ENCODE results near the gene KLHDC4.
"Not testable (repeated sequence)": the region's sequence is repeated elsewhere in the genome, so short reads cannot be mapped to it uniquely, and the experiment has no call there.

The KLHDC4 gene

DNA sequence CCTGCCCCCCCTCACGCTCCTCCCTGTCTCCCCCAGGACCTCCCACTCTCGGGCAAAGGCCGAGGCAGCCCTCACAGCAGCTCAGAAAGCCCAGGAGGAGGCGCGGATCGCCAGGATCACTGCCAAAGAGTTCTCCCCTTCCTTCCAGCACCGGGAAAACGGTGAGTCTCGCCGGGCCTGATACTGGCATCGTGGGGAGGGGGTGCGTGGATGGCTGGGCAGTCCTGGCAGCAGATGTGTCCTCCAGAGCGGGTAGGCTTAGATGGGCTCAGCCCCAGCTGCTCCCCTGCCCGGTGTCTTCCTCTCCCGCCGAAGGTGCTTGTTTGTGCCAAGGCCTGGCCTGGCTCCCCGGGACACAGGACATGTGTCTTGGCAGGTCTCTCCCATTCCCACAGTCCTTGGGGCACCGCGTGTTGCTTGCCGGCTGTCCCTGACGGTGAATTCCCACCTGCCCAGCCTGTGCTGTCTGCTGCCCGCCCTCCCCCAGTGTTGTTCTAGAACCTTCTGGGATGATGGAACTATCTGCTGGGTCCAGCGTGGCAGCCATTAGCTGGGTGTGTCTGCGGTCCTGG lies 81.6 kb downstream of the KLHDC4 start:
- H3K9ac ChIP-seq = no peak overlapping the region
- no peaks in the 10 kb centered on the region for H3K36me3 ChIP-seq (ENCODE audit: insufficient read depth)
- no peak overlapping the region for H3K27ac ChIP-seq
- H3K79me2 ChIP-seq (ENCODE audit: insufficient read depth, low read depth) = no peaks in the 10 kb centered on the region
- H2AFZ ChIP-seq (ENCODE audit: low read depth) = no peak overlapping the region
- no peak overlapping the region for H3K4me2 ChIP-seq
- TF ChIP-seq, protein P1, sequence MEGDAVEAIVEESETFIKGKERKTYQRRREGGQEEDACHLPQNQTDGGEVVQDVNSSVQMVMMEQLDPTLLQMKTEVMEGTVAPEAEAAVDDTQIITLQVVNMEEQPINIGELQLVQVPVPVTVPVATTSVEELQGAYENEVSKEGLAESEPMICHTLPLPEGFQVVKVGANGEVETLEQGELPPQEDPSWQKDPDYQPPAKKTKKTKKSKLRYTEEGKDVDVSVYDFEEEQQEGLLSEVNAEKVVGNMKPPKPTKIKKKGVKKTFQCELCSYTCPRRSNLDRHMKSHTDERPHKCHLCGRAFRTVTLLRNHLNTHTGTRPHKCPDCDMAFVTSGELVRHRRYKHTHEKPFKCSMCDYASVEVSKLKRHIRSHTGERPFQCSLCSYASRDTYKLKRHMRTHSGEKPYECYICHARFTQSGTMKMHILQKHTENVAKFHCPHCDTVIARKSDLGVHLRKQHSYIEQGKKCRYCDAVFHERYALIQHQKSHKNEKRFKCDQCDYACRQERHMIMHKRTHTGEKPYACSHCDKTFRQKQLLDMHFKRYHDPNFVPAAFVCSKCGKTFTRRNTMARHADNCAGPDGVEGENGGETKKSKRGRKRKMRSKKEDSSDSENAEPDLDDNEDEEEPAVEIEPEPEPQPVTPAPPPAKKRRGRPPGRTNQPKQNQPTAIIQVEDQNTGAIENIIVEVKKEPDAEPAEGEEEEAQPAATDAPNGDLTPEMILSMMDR (conservative IDR thresholded peaks at IDR 0.05; ENCODE audit: low read depth, low read length) = no peak
- no peaks in the 10 kb centered on the region for H4K20me1 ChIP-seq (ENCODE audit: insufficient read depth)
- H3K4me1 ChIP-seq (ENCODE audit: low read depth, poor library complexity, severe bottlenecking) = no peaks in the 10 kb centered on the region
- peaks cover 43% of the 10 kb centered on the region for H3K27me3 ChIP-seq (ENCODE audit: insufficient read depth, low read depth)
- H3K4me3 ChIP-seq (IDR thresholded peaks at IDR 0.05; ENCODE audit: insufficient read depth, low read depth, low read length) = no peak overlapping the region

DNA sequence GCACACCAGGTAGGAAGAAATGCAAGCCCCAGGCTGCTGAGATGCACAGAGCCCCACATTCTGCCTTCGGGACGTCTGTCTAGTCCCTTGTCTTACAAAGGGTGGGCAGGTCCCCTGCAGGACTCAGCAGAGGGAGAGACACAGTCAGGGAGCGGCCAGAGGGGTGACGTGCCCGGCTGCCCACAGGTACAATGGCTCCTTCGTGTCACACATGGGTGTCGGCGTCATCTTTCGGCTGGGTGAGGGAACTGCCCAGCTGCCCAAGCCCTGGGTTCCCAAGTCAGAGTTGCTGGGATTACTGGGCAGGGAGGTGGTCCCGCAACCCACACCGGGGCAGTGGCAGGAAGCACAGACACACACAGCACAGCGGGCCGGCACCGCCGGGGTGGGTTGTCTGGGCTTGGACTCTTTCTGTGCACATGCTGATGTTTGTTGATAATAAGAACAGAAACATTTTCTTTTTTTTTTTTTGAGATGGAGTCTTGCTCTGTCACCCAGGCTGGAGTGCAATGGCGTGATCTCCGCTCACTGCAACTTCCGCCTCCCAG lies 82.9 kb downstream of the KLHDC4 start:
- Histone ChIP-seq H3K4me3 (IDR thresholded peaks at IDR 0.05; ENCODE audit: insufficient read depth, low read depth, low read length) (no peak overlapping the region), H3K36me3 (ENCODE audit: insufficient read depth) (no peaks in the 10 kb centered on the region), H3K4me1 (ENCODE audit: low read depth, poor library complexity, severe bottlenecking) (no peaks in the 10 kb centered on the region), H2AFZ (ENCODE audit: low read depth) (no peak overlapping the region), H3K27me3 (ENCODE audit: insufficient read depth, low read depth) (peaks cover 54% of the 10 kb centered on the region), H3K79me2 (ENCODE audit: insufficient read depth, low read depth) (no peaks in the 10 kb centered on the region), H3K9ac (no peak overlapping the region), H3K27ac (no peak overlapping the region), H3K4me2 (no peak overlapping the region), H4K20me1 (ENCODE audit: insufficient read depth) (no peaks in the 10 kb centered on the region)
- TF ChIP-seq, protein P1 (conservative IDR thresholded peaks at IDR 0.05; ENCODE audit: low read depth, low read length) = no peak

DNA sequence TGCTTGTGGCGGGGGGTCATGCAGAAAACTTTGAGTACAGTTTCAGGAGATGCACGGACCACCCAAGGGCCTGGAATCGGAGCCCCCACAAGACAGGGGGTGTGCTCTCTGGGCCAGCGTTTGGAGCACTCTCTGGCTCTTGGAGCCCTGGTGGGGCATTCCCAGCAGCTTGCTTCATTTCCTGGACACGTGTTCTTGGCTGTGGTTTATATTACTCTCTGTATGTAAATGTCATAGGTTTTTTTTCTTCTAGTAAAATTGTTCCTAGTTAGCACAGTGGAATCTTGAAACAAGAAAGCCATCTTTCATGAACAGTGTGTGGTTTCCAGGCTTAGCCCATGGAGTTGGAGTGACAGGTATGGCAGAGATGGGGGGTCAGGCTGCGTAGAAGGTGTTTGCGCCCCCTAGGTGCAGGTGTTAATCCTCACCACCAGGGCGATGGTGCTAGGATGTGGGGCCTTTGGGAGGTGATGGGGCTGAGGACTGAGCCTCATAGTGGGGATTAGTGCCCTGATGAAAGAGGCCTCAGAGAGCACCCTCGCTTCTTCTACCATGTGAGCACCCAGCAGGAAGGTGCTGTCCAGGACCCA lies 83.7 kb downstream of the KLHDC4 start:
- H3K4me3 ChIP-seq (IDR thresholded peaks at IDR 0.05; ENCODE audit: insufficient read depth, low read depth, low read length) = no peak overlapping the region
- no peak overlapping the region for H2AFZ ChIP-seq (ENCODE audit: low read depth)
- H3K27me3 ChIP-seq (ENCODE audit: insufficient read depth, low read depth) = peaks cover 55% of the 10 kb centered on the region
- no peaks in the 10 kb centered on the region for H3K79me2 ChIP-seq (ENCODE audit: insufficient read depth, low read depth)
- H3K4me2 ChIP-seq = no peak overlapping the region
- TF ChIP-seq, protein P1 (conservative IDR thresholded peaks at IDR 0.05; ENCODE audit: low read depth, low read length) = no peak
- no peaks in the 10 kb centered on the region for H3K36me3 ChIP-seq (ENCODE audit: insufficient read depth)
- H3K9ac ChIP-seq = no peak overlapping the region
- no peak overlapping the region for H3K27ac ChIP-seq
- no peaks in the 10 kb centered on the region for H3K4me1 ChIP-seq (ENCODE audit: low read depth, poor library complexity, severe bottlenecking)
- no peaks in the 10 kb centered on the region for H4K20me1 ChIP-seq (ENCODE audit: insufficient read depth)

DNA sequence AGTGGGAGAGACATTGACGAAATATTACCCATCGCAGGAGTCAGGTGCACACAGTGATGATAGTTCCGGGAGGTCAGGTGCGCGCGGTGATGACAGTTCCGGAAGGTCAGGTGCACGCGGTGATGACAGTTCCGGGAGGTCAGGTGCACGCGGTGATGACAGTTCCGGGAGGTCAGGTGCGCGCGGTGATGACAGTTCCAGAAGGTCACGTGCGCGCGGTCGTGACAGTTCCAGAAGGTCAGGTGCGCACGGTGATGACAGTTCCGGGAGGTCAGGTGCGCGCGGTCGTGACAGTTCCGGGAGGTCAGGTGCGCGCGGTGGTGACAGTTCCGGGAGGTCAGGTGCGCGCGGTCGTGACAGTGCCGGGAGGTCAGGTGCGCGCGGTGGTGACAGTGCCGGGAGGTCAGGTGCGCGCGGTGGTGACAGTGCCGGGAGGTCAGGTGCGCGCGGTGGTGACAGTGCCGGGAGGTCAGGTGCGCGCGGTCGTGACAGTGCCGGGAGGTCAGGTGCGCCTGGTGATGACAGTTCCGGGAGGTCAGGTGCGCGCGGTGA lies 84.7 kb downstream of the KLHDC4 start:
- not testable (repeated sequence) for H3K27ac ChIP-seq; H3K36me3 ChIP-seq (ENCODE audit: insufficient read depth); H3K4me1 ChIP-seq (ENCODE audit: low read depth, poor library complexity, severe bottlenecking); H3K4me3 ChIP-seq (IDR thresholded peaks at IDR 0.05; ENCODE audit: insufficient read depth, low read depth, low read length); H4K20me1 ChIP-seq (ENCODE audit: insufficient read depth); H3K79me2 ChIP-seq (ENCODE audit: insufficient read depth, low read depth); H3K9ac ChIP-seq; H2AFZ ChIP-seq (ENCODE audit: low read depth); H3K4me2 ChIP-seq
- H3K27me3 ChIP-seq (ENCODE audit: insufficient read depth, low read depth) = peaks cover 54% of the 10 kb centered on the region

DNA sequence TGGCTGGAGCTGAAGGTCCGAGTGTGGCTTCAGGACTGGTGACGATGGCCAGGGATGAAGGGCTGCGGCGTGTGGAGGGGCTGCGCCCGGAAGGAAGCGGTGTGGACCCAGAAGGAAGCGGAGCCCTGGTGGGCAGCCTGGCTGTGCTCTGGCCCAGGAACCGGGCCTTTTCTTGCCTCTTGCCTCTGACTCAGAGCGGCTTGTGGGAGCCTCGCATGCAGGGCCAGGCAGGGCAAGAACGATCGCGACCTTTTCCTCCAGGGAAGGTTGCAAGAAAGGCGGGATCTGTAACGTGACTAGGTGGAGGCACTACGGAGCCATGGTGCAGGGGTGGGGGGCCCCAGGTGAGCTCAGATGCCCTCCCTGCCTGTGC lies 85.5 kb downstream of the KLHDC4 start:
- H3K36me3 ChIP-seq (ENCODE audit: insufficient read depth) = no peaks in the 10 kb centered on the region
- H3K9ac ChIP-seq = no peak overlapping the region
- no peaks in the 10 kb centered on the region for H4K20me1 ChIP-seq (ENCODE audit: insufficient read depth)
- no peaks in the 10 kb centered on the region for H3K4me1 ChIP-seq (ENCODE audit: low read depth, poor library complexity, severe bottlenecking)
- no peak overlapping the region for H2AFZ ChIP-seq (ENCODE audit: low read depth)
- H3K4me3 ChIP-seq (IDR thresholded peaks at IDR 0.05; ENCODE audit: insufficient read depth, low read depth, low read length) = no peak overlapping the region
- peaks cover 53% of the 10 kb centered on the region for H3K27me3 ChIP-seq (ENCODE audit: insufficient read depth, low read depth)
- no peak overlapping the region for H3K27ac ChIP-seq
- TF ChIP-seq, protein P1 (conservative IDR thresholded peaks at IDR 0.05; ENCODE audit: low read depth, low read length) = no peak
- H3K79me2 ChIP-seq (ENCODE audit: insufficient read depth, low read depth) = no peaks in the 10 kb centered on the region
- H3K4me2 ChIP-seq = no peak overlapping the region

Data from KMS-11 (cell line).